Activated CD4-positive, CD25-positive, alpha-beta regulatory T cell (primary cell): Measurements from ENCODE around the gene C1QL2.

Experiments
- DNase-seq, 4 experiments: peaks; one replicate each; lab custom pipeline; 2025; lab: John Stamatoyannopoulos, UW

Gene C1QL2

GRCh38 chr2:119106301-119106897 is 52.2 kb downstream of the C1QL2 start:
- no peak for DNase-seq
